OCI-LY7 (cell line): Measurements from ENCODE around the gene SURF1. TPM values are rescaled to one million over a fixed set of nuclear protein-coding genes. Genes with fewer than 3 reads are reported as not detected.

Experiments
- Bru-seq: library from RNA; stranded (reverse); fragments of 400-500 nt; gene quantifications from one replicate; lab custom pipeline; 2021; lab: Mats Ljungman, UMichigan
- BruChase-seq, 2 experiments: library from RNA; stranded (reverse); fragments of 400-500 nt; gene quantifications; one replicate each; lab custom pipeline; 2021; lab: Mats Ljungman, UMichigan
- BruUV-seq: library from RNA; stranded (reverse); fragments of 400-500 nt; replicated peaks from 2 replicates; lab custom pipeline; 2021; lab: Mats Ljungman, UMichigan
- CTCF ChIA-PET: fragments of 300-600 bp; sonication (Branson Sonifier 250); formaldehyde crosslinking; loops from one replicate; lab custom pipeline; 2022; ENCODE audit warnings: antibody characterized with exemption; ENCODE audit not compliant: unreplicated experiment; lab: Charles Lee
- POLR2A ChIA-PET: fragments of 300-600 bp; sonication (Branson Sonifier 250); formaldehyde crosslinking; loops from one replicate; lab custom pipeline; 2022; ENCODE audit warnings: antibody characterized with exemption; lab: Charles Lee
- DNase-seq: peaks from one replicate; pipeline ENCODE4 v3.0.0-alpha.2; 2015; ENCODE audit warnings: low spot score
- H2AFZ ChIP-seq: fragments of 200-600 bp; sonication (generic), shearing (Covaris generic); 2 replicates; pipeline ENCODE4 v1.6.1; 2014; ENCODE audit warnings: mild to moderate bottlenecking, antibody characterized with exemption, low read length, moderate library complexity
- H3K27ac ChIP-seq: fragments of 200-600 bp; sonication (generic); 2 replicates; pipeline ENCODE4 v1.5.1; 2014; ENCODE audit warnings: mixed run types, low read depth, mild to moderate bottlenecking, moderate library complexity, low read length, inconsistent platforms; ENCODE audit not compliant: poor library complexity, severe bottlenecking
- H3K36me3 ChIP-seq: fragments of 200-600 bp; sonication (generic); 2 replicates; pipeline ENCODE4 v1.6.1; 2014; ENCODE audit warnings: mild to moderate bottlenecking, antibody characterized with exemption, low read length, moderate library complexity, mixed read lengths; ENCODE audit not compliant: insufficient read depth
- H3K4me1 ChIP-seq: fragments of 200-600 bp; sonication (generic); 2 replicates; pipeline ENCODE4 v1.5.1; 2014; ENCODE audit warnings: mild to moderate bottlenecking, low read length; ENCODE audit not compliant: insufficient read depth, poor library complexity, severe bottlenecking
- H3K4me2 ChIP-seq: fragments of 200-600 bp; sonication (generic); 2 replicates; pipeline ENCODE4 v1.6.1; 2014; ENCODE audit warnings: mild to moderate bottlenecking, low read length
- H3K4me3 ChIP-seq: fragments of 200-600 bp; sonication (generic); 2 replicates; pipeline ENCODE4 v1.5.1; 2014; ENCODE audit warnings: mild to moderate bottlenecking, low read depth, low read length; ENCODE audit not compliant: poor library complexity, severe bottlenecking
- H3K79me2 ChIP-seq: fragments of 200-600 bp; sonication (generic); 2 replicates; pipeline ENCODE4 v1.6.1; 2016; ENCODE audit warnings: low read depth, mild to moderate bottlenecking, low read length, moderate library complexity, mixed read lengths; ENCODE audit not compliant: insufficient read depth
- H3K9me2 ChIP-seq: fragments of 200-600 bp; sonication (generic); 2 replicates; pipeline ENCODE4 v1.6.1; 2016; ENCODE audit warnings: mild to moderate bottlenecking, low read length, mixed read lengths; ENCODE audit not compliant: insufficient read depth
- H3K9me3 ChIP-seq: fragments of 200-600 bp; sonication (generic); 2 replicates; pipeline ENCODE4 v1.6.1; 2014; ENCODE audit warnings: mild to moderate bottlenecking, mixed run types, low read length, mixed read lengths
- H4K20me1 ChIP-seq: fragments of 200-600 bp; sonication (generic); 2 replicates; pipeline ENCODE4 v1.6.1; 2014; ENCODE audit warnings: mild to moderate bottlenecking, antibody characterized with exemption, low read length, moderate library complexity, mixed read lengths; ENCODE audit not compliant: insufficient read depth
- CTCF ChIP-seq: fragments of 200-600 bp; sonication (generic); conservative IDR thresholded peaks from 2 replicates; pipeline ENCODE4 v1.5.1; 2014; ENCODE audit warnings: mild to moderate bottlenecking, antibody characterized with exemption, low read length, moderate library complexity, mixed read lengths
- EZH2phosphoT487 ChIP-seq: fragments of 200-600 bp; sonication (generic); IDR thresholded peaks from 2 replicates; pipeline ENCODE4 v1.6.1; 2018; ENCODE audit warnings: low read depth, borderline replicate concordance, mild to moderate bottlenecking, mixed run types, antibody characterized with exemption, low read length, moderate library complexity, mixed read lengths
- intact Hi-C: fragments of 100-400 bp; cut with micrococcal nuclease; formaldehyde crosslinking; loops from one replicate; pipeline ENCODE4 v1.10.0; 2022; ENCODE audit not compliant: unreplicated experiment
- long read RNA-seq: library from polyadenylated mRNA; stranded (forward); transcript quantifications from one replicate; pipeline ENCODE4 v2.0.0, GENCODE V29; 2022
- total RNA-seq, 2 experiments: library from RNA; depleted of rRNA in 1 of 2; stranded (reverse); fragments of >200 nt in 1 of 2; shearing (Covaris generic) in 1 of 2; gene quantifications; 2 replicates each; pipeline ENCODE4 v1.2.3, GENCODE V29; 2014 to 2022

Gene SURF1, protein sequence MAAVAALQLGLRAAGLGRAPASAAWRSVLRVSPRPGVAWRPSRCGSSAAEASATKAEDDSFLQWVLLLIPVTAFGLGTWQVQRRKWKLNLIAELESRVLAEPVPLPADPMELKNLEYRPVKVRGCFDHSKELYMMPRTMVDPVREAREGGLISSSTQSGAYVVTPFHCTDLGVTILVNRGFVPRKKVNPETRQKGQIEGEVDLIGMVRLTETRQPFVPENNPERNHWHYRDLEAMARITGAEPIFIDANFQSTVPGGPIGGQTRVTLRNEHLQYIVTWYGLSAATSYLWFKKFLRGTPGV
- 22.9 and 34.6 TPM in 2 replicates for total RNA-seq (2014; rRNA removed; shearing (Covaris generic))
- 34.2 and 38.9 TPM in 2 replicates for total RNA-seq (2022)
- Bru-seq, nascent RNA, result percentile 56 among the genes with signal in this experiment
- percentile 62 among the genes with signal in this experiment for BruChase-seq, experiment 1, labeled RNA remaining after a 6-hour chase
- BruChase-seq, experiment 2, labeled RNA remaining after a 2-hour chase, result percentile 57 among the genes with signal in this experiment
- long read RNA-seq, transcript SURF1-201 (9 exons, 1,093 nt), result major isoform, 37 of 51 reads
- long read RNA-seq, partial matches to known transcripts, result 5 of 51 reads
- long read RNA-seq, other reads (novel, unspliced or antisense), result 6 of 51 reads

- intact Hi-C loops, result loop anchor here (1.0 to 5.0 kb wide), 2 partner anchors 20 to 106 kb away; partner anchors contain the start of genes STKLD1 and SURF4
- Histone ChIP-seq H3K36me3 (peaks cover 59% of the 10 kb centered on the region), H3K27ac (peak within 1 kb of the TSS; percentile 52), H3K4me2 (peak within 1 kb of the TSS; percentile 91), H3K4me1 (peaks cover 35% of the 10 kb centered on the region), H4K20me1 (no peaks in the 10 kb centered on the region), H3K9me3 (no peaks in the 10 kb centered on the region), H3K9me2 (no peaks in the 10 kb centered on the region), H3K79me2 (peaks cover 8% of the 10 kb centered on the region; the same call in 1 of the 2 replicates), H2AFZ (peak within 1 kb of the TSS; percentile 56; the same call in 1 of the 2 replicates), H3K4me3 (peak within 1 kb of the TSS; percentile 78)
- ChIA-PET POLR2A (interaction anchor here (0.5 to 1.4 kb wide), 3 partner anchors 24 to 1325 kb away, joined by 5 to 10 read pairs (median 6); no protein-coding TSS in a partner anchor), CTCF (interaction anchor here (1.1 kb wide), 1 partner anchor 18 kb away, joined by 3 read pairs; no protein-coding TSS in a partner anchor)
- no TSS peak for BruUV-seq
- peak; percentile 92 for DNase-seq
- TF ChIP-seq CTCF (peak; percentile 41), EZH2phosphoT487 (no peak)
These were observed at the start of gene SURF1, which contains the start of gene SURF2 for GRCh38 chr9:133356391-133357091. Gene SURF1 (minus strand): TSS chr9:133356487. CDS start chr9:133356453, 34 bp downstream. Gene SURF2 (plus strand): TSS chr9:133356550. CDS start chr9:133356593, 43 bp downstream.

DNA sequence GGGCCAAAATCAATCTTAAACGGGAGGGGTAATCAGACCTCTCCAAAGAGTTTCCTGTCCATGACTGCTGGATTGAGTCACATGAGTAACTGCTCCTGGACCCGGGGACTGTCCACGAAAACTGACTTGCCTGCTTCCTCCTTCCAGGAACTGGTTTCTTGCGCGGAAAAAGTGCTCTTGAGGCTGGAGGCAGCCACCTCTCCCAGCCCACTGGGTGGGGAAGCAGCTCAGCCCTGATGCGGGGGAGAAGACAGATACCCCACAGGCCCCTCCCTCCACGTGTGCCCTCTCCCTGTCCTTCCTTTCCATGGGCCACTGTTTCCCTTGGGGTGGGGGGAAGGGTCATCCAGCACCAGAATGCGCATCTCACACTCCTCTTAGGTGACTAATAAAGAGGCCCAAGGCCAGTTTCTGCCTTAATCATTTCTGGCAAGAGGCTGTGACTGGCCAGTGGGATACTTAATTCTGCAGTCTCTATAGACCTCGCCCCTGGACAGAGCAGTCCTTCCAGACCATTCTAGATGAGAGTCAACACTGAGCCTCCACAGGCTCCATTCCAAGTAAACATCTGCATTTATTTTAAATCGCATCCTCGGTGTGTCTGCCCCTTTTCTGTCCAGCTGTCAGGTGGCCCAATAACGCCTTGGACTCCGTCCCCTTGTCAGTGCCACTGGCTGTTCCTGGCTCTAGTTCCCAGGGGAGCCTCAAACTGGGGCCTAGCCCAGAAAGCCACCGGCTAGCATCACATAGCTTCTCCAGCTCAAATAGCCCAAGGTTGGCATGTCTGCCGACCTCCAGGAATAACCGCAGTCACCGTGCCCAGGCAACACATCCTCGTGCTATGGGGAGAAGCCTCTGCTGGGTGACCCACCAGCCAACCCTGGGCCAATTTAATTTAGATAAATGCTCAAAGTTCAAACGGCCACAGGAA is 49.5 kb upstream of the SURF1 start:
- BruUV-seq, result TSS peak; percentile 34
- Histone ChIP-seq H4K20me1 (no peaks in the 10 kb centered on the region), H3K9me2 (no peaks in the 10 kb centered on the region), H3K27ac (peak overlapping the region; percentile 8), H3K9me3 (no peaks in the 10 kb centered on the region), H3K4me3 (no peak overlapping the region), H3K79me2 (no peaks in the 10 kb centered on the region), H2AFZ (no peak overlapping the region), H3K36me3 (peaks cover 77% of the 10 kb centered on the region), H3K4me2 (no peak overlapping the region), H3K4me1 (peaks cover 17% of the 10 kb centered on the region)
- ChIA-PET CTCF (interaction anchor here (0.6 kb wide), 1 partner anchor 10 kb away, joined by 3 read pairs; no protein-coding TSS in a partner anchor), POLR2A (no interaction called here)
- TF ChIP-seq EZH2phosphoT487 (no peak), CTCF (no peak)
- intact Hi-C loops, result loop anchor here (1.0 kb wide), 1 partner anchor 57 kb away; no protein-coding TSS in a partner anchor
- no peak for DNase-seq
